ENCODE measurements around the gene TRIM41. TPM values are rescaled to one million over a fixed set of nuclear protein-coding genes. Genes with fewer than 3 reads are reported as not detected.
A peak's percentile ranks its signal among the peaks of the same experiment; 100 is the strongest.

TRIM41 gene
- polyA plus RNA-seq, 1 donor from 2014 or later = 32.1 TPM

- Histone ChIP-seq H3K27me3 (ENCODE audit: insufficient read depth, low read depth, low read length) (no peaks in the 10 kb centered on the region), H3K36me3 (ENCODE audit: insufficient read depth, low read length) (no peaks in the 10 kb centered on the region), H3F3A (ENCODE audit: insufficient read depth, low read length, poor library complexity, severe bottlenecking) (peaks cover 9% of the 10 kb centered on the region), H4K20me1 (ENCODE audit: insufficient read depth) (no peaks in the 10 kb centered on the region), H3K4me3 (ENCODE audit: low read length) (peak overlapping the region; percentile 83), H3K9ac (ENCODE audit: low read length) (peak overlapping the region; percentile 16), H3K9me3 (ENCODE audit: low read length) (no peaks in the 10 kb centered on the region), H3K27ac (ENCODE audit: low read length) (no peak overlapping the region), H3K9me2 (ENCODE audit: insufficient read depth, low read length) (no peaks in the 10 kb centered on the region), H3K4me2 (ENCODE audit: low read length) (peak overlapping the region; percentile 19), H3K79me2 (replicated peaks; ENCODE audit: insufficient read depth, low read length) (no peaks in the 10 kb centered on the region), H2AFZ (ENCODE audit: low read depth, low read length) (no peak overlapping the region)
- no peak for TF ChIP-seq MXI1 (conservative IDR thresholded peaks at IDR 0.05; ENCODE audit: poor library complexity, severe bottlenecking)
- TF ChIP-seq, protein P1, sequence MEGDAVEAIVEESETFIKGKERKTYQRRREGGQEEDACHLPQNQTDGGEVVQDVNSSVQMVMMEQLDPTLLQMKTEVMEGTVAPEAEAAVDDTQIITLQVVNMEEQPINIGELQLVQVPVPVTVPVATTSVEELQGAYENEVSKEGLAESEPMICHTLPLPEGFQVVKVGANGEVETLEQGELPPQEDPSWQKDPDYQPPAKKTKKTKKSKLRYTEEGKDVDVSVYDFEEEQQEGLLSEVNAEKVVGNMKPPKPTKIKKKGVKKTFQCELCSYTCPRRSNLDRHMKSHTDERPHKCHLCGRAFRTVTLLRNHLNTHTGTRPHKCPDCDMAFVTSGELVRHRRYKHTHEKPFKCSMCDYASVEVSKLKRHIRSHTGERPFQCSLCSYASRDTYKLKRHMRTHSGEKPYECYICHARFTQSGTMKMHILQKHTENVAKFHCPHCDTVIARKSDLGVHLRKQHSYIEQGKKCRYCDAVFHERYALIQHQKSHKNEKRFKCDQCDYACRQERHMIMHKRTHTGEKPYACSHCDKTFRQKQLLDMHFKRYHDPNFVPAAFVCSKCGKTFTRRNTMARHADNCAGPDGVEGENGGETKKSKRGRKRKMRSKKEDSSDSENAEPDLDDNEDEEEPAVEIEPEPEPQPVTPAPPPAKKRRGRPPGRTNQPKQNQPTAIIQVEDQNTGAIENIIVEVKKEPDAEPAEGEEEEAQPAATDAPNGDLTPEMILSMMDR (IDR thresholded peaks at IDR 0.05; ENCODE audit: poor library complexity, severe bottlenecking) = peak; percentile 29
Measured at GRCh38 chr5:181187500-181188213, 35.4 kb upstream of the TRIM41 start.

DNA sequence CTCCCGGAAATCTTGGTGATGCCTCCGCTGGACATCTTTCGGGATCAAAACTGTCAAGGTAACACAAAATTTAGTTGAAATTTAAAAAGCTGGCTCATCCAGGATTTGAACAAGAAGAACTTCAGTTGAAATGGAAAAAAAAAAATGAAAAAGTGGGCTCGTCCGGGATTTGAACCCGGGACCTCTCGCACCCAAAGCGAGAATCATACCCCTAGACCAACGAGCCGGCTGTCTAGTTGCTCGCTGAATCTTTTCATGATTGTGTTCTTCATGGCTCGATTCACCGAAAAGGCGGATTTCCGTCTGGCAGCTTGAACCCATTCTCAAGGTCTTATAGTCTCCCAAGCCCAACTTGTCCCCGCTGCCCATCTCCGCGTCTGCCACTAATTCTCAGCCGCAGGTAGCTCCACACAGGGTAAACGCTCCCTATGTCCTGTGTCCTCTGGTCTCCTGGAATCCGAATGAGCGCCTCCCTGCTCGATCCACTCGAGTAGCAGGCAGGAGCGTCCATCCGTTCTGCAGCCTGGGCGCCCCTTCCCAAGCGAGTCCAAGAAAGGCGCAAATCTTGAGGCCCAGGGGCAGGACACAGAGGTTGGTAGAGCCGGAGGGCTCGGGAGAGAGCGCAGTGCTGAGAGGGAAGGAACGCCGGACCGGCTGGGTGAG, 34.2 kb upstream of the TRIM41 start:
- Histone ChIP-seq H3K9me2 (ENCODE audit: insufficient read depth, low read length) (no peaks in the 10 kb centered on the region), H3K9ac (ENCODE audit: low read length) (peak overlapping the region; percentile 85), H3K36me3 (ENCODE audit: insufficient read depth, low read length) (no peaks in the 10 kb centered on the region), H3K4me2 (ENCODE audit: low read length) (peak overlapping the region; percentile 86), H3K4me3 (ENCODE audit: low read length) (peak overlapping the region; percentile 83), H3K27ac (ENCODE audit: low read length) (peak overlapping the region; percentile 42), H3K27me3 (ENCODE audit: insufficient read depth, low read depth, low read length) (no peaks in the 10 kb centered on the region), H2AFZ (ENCODE audit: low read depth, low read length) (peak overlapping the region; percentile 45), H3K9me3 (ENCODE audit: low read length) (no peaks in the 10 kb centered on the region), H4K20me1 (ENCODE audit: insufficient read depth) (no peaks in the 10 kb centered on the region), H3F3A (ENCODE audit: insufficient read depth, low read length, poor library complexity, severe bottlenecking) (peaks cover 9% of the 10 kb centered on the region), H3K79me2 (replicated peaks; ENCODE audit: insufficient read depth, low read length) (no peaks in the 10 kb centered on the region)
- TF ChIP-seq POLR2AphosphoS5 (IDR thresholded peaks at IDR 0.05) (no peak), MXI1 (conservative IDR thresholded peaks at IDR 0.05; ENCODE audit: poor library complexity, severe bottlenecking) (no peak), EZH2 (IDR thresholded peaks at IDR 0.05; ENCODE audit: borderline replicate concordance, insufficient read depth, low read length, poor library complexity, severe bottlenecking) (no peak), TAF1 (IDR thresholded peaks at IDR 0.05; ENCODE audit: low read depth) (no peak), RAD21 (conservative IDR thresholded peaks at IDR 0.05) (no peak), SMC3 (conservative IDR thresholded peaks at IDR 0.05; ENCODE audit: poor library complexity) (no peak), EP300 (conservative IDR thresholded peaks at IDR 0.05; ENCODE audit: poor library complexity, severe bottlenecking) (no peak)
- TF ChIP-seq, protein P1 (IDR thresholded peaks at IDR 0.05; ENCODE audit: poor library complexity, severe bottlenecking) = peak; percentile 25
- TF ChIP-seq, protein P2, sequence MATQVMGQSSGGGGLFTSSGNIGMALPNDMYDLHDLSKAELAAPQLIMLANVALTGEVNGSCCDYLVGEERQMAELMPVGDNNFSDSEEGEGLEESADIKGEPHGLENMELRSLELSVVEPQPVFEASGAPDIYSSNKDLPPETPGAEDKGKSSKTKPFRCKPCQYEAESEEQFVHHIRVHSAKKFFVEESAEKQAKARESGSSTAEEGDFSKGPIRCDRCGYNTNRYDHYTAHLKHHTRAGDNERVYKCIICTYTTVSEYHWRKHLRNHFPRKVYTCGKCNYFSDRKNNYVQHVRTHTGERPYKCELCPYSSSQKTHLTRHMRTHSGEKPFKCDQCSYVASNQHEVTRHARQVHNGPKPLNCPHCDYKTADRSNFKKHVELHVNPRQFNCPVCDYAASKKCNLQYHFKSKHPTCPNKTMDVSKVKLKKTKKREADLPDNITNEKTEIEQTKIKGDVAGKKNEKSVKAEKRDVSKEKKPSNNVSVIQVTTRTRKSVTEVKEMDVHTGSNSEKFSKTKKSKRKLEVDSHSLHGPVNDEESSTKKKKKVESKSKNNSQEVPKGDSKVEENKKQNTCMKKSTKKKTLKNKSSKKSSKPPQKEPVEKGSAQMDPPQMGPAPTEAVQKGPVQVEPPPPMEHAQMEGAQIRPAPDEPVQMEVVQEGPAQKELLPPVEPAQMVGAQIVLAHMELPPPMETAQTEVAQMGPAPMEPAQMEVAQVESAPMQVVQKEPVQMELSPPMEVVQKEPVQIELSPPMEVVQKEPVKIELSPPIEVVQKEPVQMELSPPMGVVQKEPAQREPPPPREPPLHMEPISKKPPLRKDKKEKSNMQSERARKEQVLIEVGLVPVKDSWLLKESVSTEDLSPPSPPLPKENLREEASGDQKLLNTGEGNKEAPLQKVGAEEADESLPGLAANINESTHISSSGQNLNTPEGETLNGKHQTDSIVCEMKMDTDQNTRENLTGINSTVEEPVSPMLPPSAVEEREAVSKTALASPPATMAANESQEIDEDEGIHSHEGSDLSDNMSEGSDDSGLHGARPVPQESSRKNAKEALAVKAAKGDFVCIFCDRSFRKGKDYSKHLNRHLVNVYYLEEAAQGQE (IDR thresholded peaks at IDR 0.05; ENCODE audit: borderline replicate concordance) = no peak

All from neural cell (in vitro differentiated cells).